Stimulated activated CD4-positive, alpha-beta T cell treated with anti-CD3 and anti-CD28 coated beads, Interleukin-2, amount 100 ng/mL, for 4 hours (primary cell): ENCODE data around the gene DOK1.

Source experiments
- DNase-seq: peaks from one replicate; pipeline ENCODE4 v3.0.0-alpha.2; 2020; ENCODE audit warnings: low read depth

DOK1 gene

GRCh38 chr2:74553892-74554819 is at the start of gene DOK1, which contains the start of gene LOXL3:
Gene DOK1, plus strand, starts transcription at chr2:74554720. Its CDS starts 35 bp downstream, at chr2:74554755.
Gene LOXL3, minus strand, starts transcription at chr2:74553942. Its CDS starts 1,308 bp downstream, at chr2:74552634.
- DNase-seq, result peak; percentile 74

GRCh38 chr2:74505448-74506246 is 48.9 kb upstream of the DOK1 start:
- DNase-seq, result no peak

GRCh38 chr2:74507145-74507925 is 47.2 kb upstream of the DOK1 start, which contains the start of gene PCGF1:
Gene PCGF1, minus strand, starts transcription at chr2:74507695. Its CDS starts 27 bp downstream, at chr2:74507668.
- DNase-seq, result peak; percentile 99

DNA sequence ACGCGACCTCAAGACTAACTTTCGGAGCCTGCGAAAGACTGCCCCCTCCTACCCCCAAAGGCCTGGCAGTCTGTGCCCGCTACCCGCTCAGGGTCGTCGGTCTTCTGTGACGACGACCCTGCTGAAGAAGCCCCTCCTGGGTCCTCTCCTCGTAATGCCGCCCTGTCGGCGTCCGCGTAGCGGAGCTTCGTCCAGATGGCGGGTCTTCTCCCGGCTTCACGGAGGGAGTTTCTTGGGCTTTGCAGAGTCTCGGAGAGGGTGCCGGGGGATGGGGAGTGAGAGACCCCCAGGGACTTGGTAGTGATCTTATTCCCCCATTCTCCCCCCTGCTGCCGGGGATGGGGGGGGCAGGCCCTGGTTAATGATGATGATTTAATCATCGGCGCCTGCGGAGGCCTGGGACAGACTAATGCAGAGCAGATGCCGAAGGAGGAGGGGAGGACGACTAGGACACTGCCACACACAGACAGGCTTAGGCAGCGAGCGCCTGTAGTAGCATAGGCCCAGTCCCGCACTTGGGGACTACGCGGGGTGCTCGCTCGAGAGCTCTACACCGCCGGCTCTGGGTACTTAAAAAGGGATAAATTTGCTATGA is 46.5 kb upstream of the DOK1 start:
- DNase-seq, result no peak

- no peak for DNase-seq
Observed at GRCh38 chr2:74510272-74510671, 44.2 kb upstream of the DOK1 start.

DNA sequence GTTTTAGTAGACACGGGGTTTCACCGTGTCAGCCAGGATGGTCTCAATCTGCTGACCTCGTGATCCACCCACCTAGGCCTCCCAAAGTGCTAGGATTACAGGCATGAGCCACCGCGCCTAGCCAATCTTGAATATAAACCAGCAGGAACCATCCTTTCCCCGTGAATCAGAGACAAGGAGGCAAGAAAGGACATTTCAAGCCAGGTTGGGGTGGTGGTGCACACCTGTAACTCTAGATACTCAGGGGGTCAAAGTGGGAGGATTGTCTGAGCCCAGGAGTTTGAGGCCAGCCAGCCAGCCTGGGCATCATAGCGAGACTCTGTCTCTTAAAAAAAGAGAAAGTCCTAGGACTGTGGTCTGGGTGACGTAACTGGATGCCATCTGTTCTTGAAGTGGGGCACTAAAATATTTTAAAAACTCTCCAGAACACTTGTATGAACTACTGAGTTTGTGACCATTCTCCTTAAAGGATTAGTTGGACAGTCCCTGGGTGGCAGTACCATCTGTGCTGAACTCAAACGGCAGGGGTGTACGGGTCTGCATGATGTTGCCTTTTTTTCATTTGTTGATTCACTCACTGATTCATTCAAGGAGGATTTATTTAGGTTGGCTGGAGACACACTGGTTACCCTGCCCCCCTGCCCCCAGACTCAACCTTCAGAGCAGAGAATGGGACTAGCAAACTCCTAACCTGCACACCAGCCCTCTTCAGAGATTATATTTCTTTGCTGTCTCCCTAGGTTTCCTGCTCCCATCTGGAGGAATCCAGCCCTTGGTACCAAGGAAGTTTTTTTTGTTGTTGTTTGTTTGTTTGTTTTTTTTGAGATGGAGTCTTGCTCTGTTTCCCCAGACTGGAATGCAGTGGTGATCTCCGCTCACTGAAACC is 43.2 kb upstream of the DOK1 start:
- no peak for DNase-seq

GRCh38 chr2:74512744-74513604 is 41.5 kb upstream of the DOK1 start:
- no peak for DNase-seq

GRCh38 chr2:74513605-74514367 is 40.7 kb upstream of the DOK1 start:
- DNase-seq, result no peak

- no peak for DNase-seq
Observed at GRCh38 chr2:74514368-74515270, 39.9 kb upstream of the DOK1 start, which contains the start of gene TLX2. Gene TLX2, plus strand, starts transcription at chr2:74514450. Its CDS starts 357 bp downstream, at chr2:74514807.

- no peak for DNase-seq
Observed at GRCh38 chr2:74515271-74515980, 39.1 kb upstream of the DOK1 start.

GRCh38 chr2:74515981-74516633 is 38.4 kb upstream of the DOK1 start:
- DNase-seq, result peak; percentile 69

GRCh38 chr2:74516650-74517049 is 37.9 kb upstream of the DOK1 start:
- DNase-seq, result no peak

DNA sequence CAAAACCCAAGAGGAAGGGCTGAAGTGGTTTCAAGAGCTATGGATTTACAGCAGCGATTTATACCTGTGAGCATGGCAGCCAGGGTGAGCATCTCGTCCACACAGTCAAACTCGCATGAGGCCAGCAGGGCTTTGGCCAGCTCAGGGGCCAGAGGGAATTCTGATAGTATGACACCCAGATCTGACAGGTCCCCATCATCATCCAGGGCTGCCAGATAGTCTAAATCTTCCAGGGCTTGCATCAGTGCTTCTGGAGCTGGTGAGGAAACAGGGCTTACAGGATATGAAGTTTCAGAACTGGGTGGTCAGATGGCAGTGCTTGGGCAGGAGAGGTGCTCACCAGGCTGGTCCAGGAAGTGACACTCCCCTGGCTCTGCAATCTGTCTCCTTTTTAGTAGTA is 32.0 kb upstream of the DOK1 start:
- no peak for DNase-seq

GRCh38 chr2:74524005-74524404 is 30.5 kb upstream of the DOK1 start:
- DNase-seq, result no peak

DNA sequence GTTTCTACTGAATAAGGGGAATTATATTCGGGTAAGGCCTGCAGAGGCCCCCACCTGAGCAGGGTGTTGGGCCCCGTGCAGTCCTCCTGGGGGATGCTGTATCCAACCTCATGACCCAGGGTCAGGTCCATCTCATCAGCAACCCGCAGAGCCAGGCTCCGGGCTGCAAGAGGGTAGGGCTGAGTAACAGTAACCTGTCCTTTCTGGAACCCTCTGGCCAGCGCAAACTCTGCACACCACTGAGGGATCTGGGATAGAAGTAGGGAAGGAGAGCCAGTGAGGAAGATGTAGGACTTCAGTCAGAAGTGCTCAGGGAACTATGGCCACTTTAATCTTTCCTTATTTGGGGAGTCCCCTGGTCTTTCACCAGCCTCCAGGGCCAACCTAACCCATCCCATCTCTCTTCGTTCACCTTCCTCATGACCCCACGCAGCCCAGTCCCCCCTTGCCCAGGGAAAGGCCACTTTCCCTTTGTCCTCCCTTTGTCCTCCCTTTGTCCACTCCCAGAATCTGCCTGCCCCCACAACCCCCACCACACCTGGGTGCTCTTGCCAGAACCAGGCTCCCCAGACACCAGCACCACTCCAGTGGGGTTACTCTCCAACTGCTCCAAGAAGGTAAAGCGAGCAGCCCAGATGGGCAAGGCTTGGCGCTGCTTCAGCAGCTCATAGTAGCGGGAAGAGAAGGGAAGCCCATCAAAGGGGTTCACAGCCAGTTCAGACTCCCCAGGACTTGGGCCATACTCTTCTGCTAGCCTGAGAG is 29.4 kb upstream of the DOK1 start:
- DNase-seq, result no peak
